ENCODE measurements around the gene MZF1. TPM values are rescaled to one million over a fixed set of nuclear protein-coding genes. Genes with fewer than 3 reads are reported as not detected.

The MZF1 gene
- total RNA-seq, 1 donor from 2014 or later: 23.7 TPM

GRCh38 chr19:58562122-58563033 is 10.8 kb downstream of the MZF1 start:
- intact Hi-C loops (cut with micrococcal nuclease): no loop called here
- H3K36me3 Mint-ChIP-seq (ENCODE audit: low read depth): peaks cover 23% of the 10 kb centered on the region
- H3K27ac Mint-ChIP-seq: peak overlapping the region; percentile 98
- peaks cover 44% of the 10 kb centered on the region for H3K4me1 Mint-ChIP-seq
- peak; percentile 87 for DNase-seq
- H3K4me3 Mint-ChIP-seq: peak overlapping the region; percentile 86
- no peaks in the 10 kb centered on the region for H3K27me3 Mint-ChIP-seq
- H3K9me3 Mint-ChIP-seq: no peaks in the 10 kb centered on the region

DNA sequence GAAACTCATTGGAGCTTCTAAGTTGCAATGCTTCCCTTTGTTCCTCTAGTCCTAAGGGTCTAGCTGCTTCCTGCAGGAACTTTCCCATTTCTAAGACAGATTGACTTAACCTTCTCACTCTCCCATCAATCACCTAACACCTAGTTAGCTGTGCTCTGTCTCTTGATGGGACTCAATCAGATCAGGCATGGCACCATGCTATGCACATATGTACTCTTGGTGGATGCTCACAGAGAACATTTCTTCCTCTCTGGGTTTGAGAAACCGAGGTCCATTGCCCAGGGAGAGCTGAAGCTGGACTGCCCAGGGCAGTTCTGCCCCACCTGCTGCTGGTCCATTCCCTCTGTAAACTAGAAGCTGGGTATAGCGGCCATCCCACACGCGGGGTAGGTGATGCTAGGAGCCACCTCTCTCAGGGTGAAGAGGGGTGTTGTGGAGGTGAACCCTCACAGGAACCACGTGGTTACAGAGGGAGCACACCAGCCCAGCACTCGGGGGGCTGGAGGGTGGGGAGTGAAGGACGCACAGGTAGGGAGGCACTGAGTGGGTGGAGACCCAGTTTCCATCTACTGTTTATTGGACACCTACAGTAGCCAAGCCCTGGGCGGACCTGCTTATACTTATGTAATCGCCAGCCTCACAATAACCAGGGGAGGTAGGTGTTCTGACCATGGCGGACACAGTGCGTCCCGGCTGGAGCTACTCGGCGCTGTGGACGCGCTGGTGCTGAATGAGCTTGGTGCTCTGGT is 11.6 kb downstream of the MZF1 start:
- peak overlapping the region; percentile 86 for H3K4me3 Mint-ChIP-seq
- H3K27ac Mint-ChIP-seq: peak overlapping the region; percentile 98
- intact Hi-C loops (cut with micrococcal nuclease): no loop called here
- DNase-seq: peak; percentile 60
- H3K27me3 Mint-ChIP-seq: no peaks in the 10 kb centered on the region
- H3K36me3 Mint-ChIP-seq (ENCODE audit: low read depth): peaks cover 31% of the 10 kb centered on the region
- H3K9me3 Mint-ChIP-seq: no peaks in the 10 kb centered on the region
- H3K4me1 Mint-ChIP-seq: peaks cover 51% of the 10 kb centered on the region

DNA sequence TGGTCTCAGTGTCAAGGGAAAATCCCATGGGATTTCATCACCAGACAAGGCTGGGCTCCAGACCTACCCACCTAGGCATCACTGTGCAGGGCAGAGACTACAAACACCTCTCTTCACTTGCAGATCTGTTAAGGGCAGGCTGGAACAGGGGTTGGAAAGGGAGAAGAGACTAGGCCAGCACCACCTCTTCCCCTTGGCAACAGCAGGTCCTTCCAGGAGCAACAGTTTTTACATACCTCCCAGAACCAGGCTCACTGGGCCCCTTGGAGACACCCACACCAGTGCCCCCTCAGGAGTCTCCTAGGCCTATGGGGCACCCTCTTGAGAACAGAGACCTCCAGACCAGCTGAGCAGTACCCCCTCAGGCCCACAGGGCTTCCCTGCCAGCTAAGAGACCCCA is 12.2 kb downstream of the MZF1 start:
- Mint-ChIP-seq H3K4me3 (peak overlapping the region; percentile 96), H3K36me3 (ENCODE audit: low read depth) (peaks cover 37% of the 10 kb centered on the region), H3K9me3 (no peaks in the 10 kb centered on the region), H3K27me3 (no peaks in the 10 kb centered on the region), H3K27ac (peak overlapping the region; percentile 98), H3K4me1 (peaks cover 55% of the 10 kb centered on the region)
- intact Hi-C loops (cut with micrococcal nuclease): no loop called here
- DNase-seq: peak; percentile 65

DNA sequence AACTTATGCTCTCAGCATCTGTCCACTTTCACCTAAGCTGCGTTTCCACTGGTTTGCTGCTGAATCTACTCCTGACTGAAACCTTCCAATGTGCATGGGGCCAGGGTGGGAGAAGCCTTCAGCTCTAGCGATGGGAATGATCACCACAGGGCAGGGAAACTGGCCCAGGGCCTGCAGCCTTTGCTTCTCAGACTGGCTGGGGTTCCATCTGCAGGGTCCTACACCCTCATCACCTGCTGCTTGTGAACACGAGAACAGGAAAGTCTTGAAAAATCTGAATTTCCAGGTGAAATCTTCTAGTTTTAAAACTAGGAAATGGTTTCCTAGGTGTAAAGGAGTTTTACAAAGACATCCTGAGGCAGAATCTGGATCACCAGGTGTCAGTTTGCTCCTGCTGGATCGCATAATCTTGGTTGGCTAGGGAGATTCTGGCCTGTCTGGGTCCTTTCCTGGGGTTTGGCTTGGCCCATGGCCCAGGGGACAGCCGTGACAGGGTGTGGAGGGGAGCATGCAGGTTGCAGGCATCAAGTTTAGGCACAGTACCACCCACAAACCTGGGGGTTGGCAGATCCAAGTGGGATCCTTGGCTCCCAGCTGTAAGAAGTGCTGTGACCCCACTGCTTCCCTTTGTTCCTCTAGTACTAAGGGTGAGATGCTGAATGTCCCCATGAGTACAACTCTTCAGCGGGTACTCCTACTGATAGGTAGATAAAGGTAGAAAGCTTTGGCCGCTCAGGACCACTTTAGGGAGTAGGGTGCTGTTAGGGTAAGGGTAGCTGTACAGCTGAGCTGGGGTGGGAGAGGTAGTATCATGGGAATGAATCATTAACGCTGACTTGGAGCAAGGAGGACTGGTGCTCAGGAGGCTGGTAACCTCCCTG is 12.9 kb downstream of the MZF1 start:
- no peaks in the 10 kb centered on the region for H3K27me3 Mint-ChIP-seq
- intact Hi-C loops (cut with micrococcal nuclease): no loop called here
- peaks cover 58% of the 10 kb centered on the region for H3K4me1 Mint-ChIP-seq
- DNase-seq: peak; percentile 61
- peaks cover 41% of the 10 kb centered on the region for H3K36me3 Mint-ChIP-seq (ENCODE audit: low read depth)
- peak overlapping the region; percentile 98 for H3K27ac Mint-ChIP-seq
- H3K9me3 Mint-ChIP-seq: no peaks in the 10 kb centered on the region
- peak overlapping the region; percentile 96 for H3K4me3 Mint-ChIP-seq

DNA sequence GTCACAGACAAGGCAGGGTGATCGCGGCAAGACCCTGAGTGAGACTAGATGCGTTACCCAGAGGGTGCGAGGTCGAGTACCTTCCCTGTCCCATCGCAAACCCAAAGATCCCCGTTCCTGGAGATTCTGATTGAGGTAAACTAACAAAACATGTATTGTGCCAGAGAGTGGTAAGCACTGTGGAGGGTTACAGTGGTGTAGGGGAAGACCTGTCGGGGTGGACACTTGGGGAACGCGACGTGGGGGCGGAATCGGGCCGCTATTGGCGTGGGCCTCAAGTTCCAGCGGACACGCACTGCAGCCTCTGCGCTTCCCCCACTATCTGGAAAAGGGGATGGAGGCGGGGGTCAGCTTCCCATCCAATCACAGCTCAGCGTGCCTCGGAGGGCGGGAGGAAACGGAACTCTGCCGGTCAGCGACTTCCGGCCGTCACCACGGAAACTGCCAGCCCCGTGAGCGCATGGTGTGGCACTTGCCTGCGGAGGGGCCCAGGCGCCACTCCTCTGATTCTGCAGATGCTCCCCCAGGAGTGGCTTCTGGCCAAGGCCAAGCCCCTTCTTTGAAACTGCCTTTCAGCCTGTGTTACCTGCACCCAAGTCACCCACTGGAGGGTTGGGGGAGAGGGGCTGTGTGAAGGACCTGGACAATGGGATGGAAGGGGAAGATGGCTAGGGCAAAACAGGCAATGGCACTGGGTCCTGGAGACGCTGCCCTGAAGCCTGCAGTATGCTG is 13.7 kb downstream of the MZF1 start:
- intact Hi-C loops (cut with micrococcal nuclease): loop anchor here (1.0 kb wide), 3 partner anchors 14 to 45 kb away; partner anchors contain the start of genes MZF1 and TRIM28
- DNase-seq: peak; percentile 91
- H3K9me3 Mint-ChIP-seq: no peaks in the 10 kb centered on the region
- no peaks in the 10 kb centered on the region for H3K27me3 Mint-ChIP-seq
- H3K4me1 Mint-ChIP-seq: peaks cover 63% of the 10 kb centered on the region
- peaks cover 47% of the 10 kb centered on the region for H3K36me3 Mint-ChIP-seq (ENCODE audit: low read depth)
- peak overlapping the region; percentile 96 for H3K4me3 Mint-ChIP-seq
- H3K27ac Mint-ChIP-seq: peak overlapping the region; percentile 98

DNA sequence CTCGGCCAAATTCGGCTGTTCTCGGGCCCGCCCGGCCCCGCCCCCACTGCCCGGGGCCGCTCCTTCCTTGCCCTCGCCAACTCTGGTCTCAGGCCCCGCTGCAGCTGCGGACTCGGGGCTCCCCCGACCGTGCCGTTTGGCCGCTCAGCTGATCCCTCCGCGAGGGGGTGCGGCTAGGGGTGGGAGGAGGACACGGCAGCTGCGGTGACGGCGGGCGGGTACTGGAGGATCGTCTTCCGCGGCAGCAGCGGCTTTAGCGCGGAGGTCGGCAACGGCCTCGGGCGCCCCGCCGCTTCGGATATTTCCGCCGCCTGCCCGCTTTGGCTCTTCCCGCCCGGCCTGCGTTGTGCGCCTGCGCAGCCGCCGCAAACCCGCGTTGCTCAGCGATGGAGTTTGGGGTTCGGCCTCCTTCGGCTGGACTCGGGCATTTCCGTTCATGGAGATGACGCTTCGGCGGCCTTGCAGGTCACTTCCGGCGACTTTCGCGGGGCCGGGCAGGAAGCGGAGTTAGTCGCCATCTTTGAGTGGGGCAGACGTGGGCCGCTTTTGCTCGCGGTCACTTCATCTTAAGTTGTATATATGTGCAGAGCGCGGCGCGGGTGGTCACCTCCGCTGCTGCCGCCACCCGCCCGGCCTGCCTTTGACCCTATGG is 14.4 kb downstream of the MZF1 start:
- H3K4me3 Mint-ChIP-seq: peak overlapping the region; percentile 96
- DNase-seq: peak; percentile 100
- H3K9me3 Mint-ChIP-seq: no peaks in the 10 kb centered on the region
- intact Hi-C loops (cut with micrococcal nuclease): loop anchor here (1.0 kb wide), 3 partner anchors 14 to 44 kb away; partner anchors contain the start of genes MZF1 and TRIM28
- H3K27me3 Mint-ChIP-seq: no peaks in the 10 kb centered on the region
- H3K36me3 Mint-ChIP-seq (ENCODE audit: low read depth): peaks cover 52% of the 10 kb centered on the region
- H3K4me1 Mint-ChIP-seq: peaks cover 64% of the 10 kb centered on the region
- H3K27ac Mint-ChIP-seq: peak overlapping the region; percentile 98

- intact Hi-C loops (cut with micrococcal nuclease): no loop called here
- H3K9me3 Mint-ChIP-seq: no peaks in the 10 kb centered on the region
These were observed 15.0 kb downstream of the MZF1 start, which contains the start of gene UBE2M for GRCh38 chr19:58558066-58558622. UBE2M (minus strand) TSS chr19:58558611; CDS start chr19:58558381, 230 bp downstream.

DNA sequence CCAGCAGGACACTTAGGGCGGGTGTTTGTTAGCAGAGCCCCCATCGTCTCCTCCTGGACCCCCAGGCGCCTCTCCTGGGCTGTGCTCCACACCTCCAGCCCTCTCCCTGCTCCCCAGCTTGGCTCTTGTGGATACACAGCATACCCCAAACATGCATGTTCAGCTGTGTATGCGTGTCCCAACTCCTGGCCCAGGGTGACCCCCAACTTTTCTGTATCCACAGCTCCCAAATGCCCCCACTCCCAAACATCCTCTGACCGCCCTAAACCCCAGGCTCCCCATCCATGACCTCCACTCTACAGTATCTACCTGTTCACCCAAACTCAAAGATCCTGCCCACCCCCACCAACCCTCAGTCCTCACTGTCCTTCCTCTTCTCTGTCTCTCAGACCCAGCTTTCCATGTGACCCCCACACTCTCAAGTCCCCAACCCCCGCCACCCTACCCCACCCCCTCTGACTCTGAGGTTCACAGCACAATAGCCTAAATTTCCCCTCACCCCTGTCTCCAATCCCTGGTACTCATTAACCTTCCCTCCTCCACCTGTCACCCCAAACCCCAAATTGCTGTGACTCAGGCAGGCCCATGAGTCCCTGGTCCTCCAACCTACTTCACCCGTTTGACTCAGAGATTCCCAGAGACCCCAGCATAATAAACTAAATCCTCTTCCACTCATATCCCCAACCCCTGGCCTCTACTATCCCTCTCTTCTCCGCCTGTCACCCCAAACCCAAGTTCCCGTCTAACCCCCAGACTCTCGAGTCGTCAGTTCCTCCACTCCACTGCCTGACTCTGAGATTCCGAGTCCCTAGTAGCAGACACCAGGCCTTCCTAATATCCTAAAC is 15.7 kb downstream of the MZF1 start:
- intact Hi-C loops (cut with micrococcal nuclease): no loop called here
- Mint-ChIP-seq H3K4me1 (peaks cover 63% of the 10 kb centered on the region), H3K27ac (peak overlapping the region; percentile 97), H3K27me3 (no peaks in the 10 kb centered on the region), H3K36me3 (ENCODE audit: low read depth) (peaks cover 56% of the 10 kb centered on the region), H3K9me3 (no peaks in the 10 kb centered on the region), H3K4me3 (peak overlapping the region; percentile 96)
- peak; percentile 52 for DNase-seq

More at GRCh38 chr19:58558066-58558622, 15.0 kb downstream of the MZF1 start, which contains the start of gene UBE2M:
- peak; percentile 90 for DNase-seq
- Mint-ChIP-seq H3K27ac (peak within 1 kb of the TSS; percentile 98), H3K27me3 (no peaks in the 10 kb centered on the region), H3K4me1 (peaks cover 61% of the 10 kb centered on the region), H3K4me3 (peak within 1 kb of the TSS; percentile 96), H3K36me3 (ENCODE audit: low read depth) (peaks cover 51% of the 10 kb centered on the region)

GRCh38 chr19:58556622-58557220 is 16.4 kb downstream of the MZF1 start:
- H3K36me3 Mint-ChIP-seq (ENCODE audit: low read depth): peaks cover 63% of the 10 kb centered on the region
- peak overlapping the region; percentile 97 for H3K27ac Mint-ChIP-seq
- H3K27me3 Mint-ChIP-seq: no peaks in the 10 kb centered on the region
- H3K9me3 Mint-ChIP-seq: no peaks in the 10 kb centered on the region
- intact Hi-C loops (cut with micrococcal nuclease): no loop called here
- H3K4me3 Mint-ChIP-seq: peak overlapping the region; percentile 96
- DNase-seq: peak; percentile 68
- peaks cover 61% of the 10 kb centered on the region for H3K4me1 Mint-ChIP-seq

GRCh38 chr19:58555920-58556621 is 17.1 kb downstream of the MZF1 start:
- no peak for DNase-seq
- H3K27ac Mint-ChIP-seq: peak overlapping the region; percentile 97

More at GRCh38 chr19:58555920-58556621, 17.1 kb downstream of the MZF1 start:
- intact Hi-C loops (cut with micrococcal nuclease): loop anchor here (1.0 to 2.0 kb wide), 3 partner anchors 12 to 79 kb away; partner anchors contain the start of genes TRIM28 and ZNF446
- no peaks in the 10 kb centered on the region for H3K27me3 Mint-ChIP-seq
- no peaks in the 10 kb centered on the region for H3K9me3 Mint-ChIP-seq
- peak overlapping the region; percentile 96 for H3K4me3 Mint-ChIP-seq
- peaks cover 65% of the 10 kb centered on the region for H3K36me3 Mint-ChIP-seq (ENCODE audit: low read depth)
- peaks cover 56% of the 10 kb centered on the region for H3K4me1 Mint-ChIP-seq

Data from activated CD4-positive, alpha-beta T cell treated with anti-CD3 and anti-CD28 coated beads, Interleukin-2, amount 10 ng/mL, durations not matched to agents 24 days and 14 days (primary cell).